SH-SY5Y (cell line): ENCODE data around the gene CAMTA1.
A peak's percentile ranks its signal among the peaks of the same experiment; 100 is the strongest.

Experiments used
- GATA2 ChIP-seq: IDR thresholded peaks from 2 replicates; pipeline ENCODE4 v1.6.1; 2011; ENCODE audit warnings: mild to moderate bottlenecking, low read depth, low read length
- GATA3 ChIP-seq: IDR thresholded peaks from 2 replicates; pipeline ENCODE4 v1.6.1; 2011; ENCODE audit warnings: low read depth, mild to moderate bottlenecking, low read length, moderate library complexity

Gene CAMTA1

GRCh38 chr1:7608628-7609305 lies 823.5 kb downstream of the CAMTA1 start:
- TF ChIP-seq GATA2 (no peak), GATA3 (no peak)

- TF ChIP-seq GATA2 (no peak), GATA3 (no peak)
These were observed 824.2 kb downstream of the CAMTA1 start for GRCh38 chr1:7609311-7609994.

DNA sequence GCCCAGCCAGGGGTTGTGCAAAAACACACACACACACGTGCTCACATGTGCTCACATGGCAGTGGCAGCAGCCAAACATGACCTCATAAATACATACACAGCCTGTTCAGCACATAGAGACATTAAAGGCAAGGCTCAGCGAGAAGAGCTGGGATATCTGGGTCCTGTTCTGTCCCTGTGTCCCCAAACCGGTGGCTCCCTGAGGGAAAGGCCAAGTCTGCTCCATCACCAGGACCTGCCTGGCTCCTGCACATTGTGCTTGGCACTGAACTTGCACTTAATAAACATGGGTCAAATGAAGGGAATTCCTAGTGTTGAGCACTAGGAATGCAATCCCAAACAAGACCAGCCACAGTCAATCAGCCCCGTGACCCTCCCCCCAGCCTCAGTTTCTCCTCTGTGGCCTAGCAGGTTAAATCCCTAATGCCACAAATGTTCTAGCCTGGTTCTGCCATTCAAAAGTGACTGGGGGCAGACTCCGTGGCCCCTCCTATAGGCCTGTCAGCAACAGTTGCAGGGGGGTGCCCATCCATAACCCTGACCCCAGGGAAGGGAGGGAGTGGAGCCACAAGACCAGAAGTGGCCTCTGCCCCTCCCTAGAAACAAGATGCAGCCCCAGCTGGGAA lies 825.0 kb downstream of the CAMTA1 start:
- TF ChIP-seq GATA2 (no peak), GATA3 (no peak)

GRCh38 chr1:7610936-7611335 lies 825.7 kb downstream of the CAMTA1 start:
- no peak for TF ChIP-seq GATA2
- TF ChIP-seq GATA3: no peak

DNA sequence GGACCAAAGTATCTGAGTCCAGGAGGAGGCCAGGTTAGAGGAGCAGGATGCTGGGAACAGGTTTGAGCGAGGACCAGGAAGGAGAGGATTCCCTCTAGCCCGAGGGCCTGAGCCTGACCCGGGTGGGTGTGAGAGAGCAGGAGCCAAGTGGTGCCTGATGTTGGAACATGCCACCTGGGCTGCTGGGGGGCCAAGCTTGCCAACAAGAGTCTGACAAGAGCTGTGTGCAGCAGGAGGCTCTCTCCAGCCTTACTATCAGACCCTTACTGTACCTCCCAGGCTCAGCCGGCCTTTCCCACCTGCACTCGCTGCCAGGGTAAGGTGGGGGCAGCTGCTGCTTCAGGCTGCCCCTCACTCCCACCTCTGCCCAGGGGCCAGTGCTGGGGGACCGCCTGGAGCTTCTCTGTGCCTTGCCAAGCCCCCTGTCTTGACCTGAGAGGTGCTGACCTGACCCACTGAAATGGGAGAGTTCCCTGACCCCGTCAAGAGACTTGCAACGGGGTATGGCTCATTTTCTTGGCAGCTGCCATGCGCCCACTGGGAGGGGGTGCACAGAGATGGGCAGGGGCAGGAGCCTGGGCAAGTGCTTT lies 826.3 kb downstream of the CAMTA1 start:
- TF ChIP-seq GATA2 (no peak), GATA3 (no peak)

DNA sequence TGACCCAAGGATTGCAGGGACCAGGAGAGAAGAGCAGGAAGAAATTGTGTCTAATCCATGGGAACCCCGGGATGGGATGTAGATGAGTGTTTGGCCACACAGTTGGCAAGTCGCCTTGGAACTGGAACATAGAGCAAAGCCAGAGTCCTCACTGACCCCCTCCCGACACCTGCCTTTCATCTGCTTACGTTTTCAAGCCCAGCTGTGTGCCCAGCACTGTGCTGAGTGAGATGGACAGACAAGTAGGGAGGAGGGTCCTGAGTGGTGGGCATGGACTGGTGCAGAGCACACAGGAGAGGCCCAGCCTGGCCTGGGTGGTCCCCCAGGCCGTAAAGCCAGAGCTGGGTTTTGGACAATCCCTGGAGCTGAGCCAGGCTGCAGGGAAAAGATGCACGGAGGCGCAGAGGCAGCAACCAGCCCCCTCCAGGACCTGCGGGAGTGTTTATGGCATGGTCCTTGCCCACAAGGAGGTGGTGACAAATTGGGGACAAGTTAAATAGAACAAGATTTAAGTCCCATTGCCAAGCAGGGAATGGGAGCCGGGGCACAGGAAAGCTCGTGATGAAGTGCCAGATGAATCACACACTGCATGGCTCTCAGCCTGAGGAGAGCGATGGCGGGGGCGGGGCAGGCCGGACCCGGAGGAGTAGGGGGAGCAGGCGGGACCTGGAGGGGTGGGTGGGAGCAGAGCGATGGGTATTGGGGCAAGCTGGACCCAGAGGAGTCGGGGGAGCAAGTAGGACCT lies 828.0 kb downstream of the CAMTA1 start:
- no peak for TF ChIP-seq GATA3
- TF ChIP-seq GATA2: no peak

DNA sequence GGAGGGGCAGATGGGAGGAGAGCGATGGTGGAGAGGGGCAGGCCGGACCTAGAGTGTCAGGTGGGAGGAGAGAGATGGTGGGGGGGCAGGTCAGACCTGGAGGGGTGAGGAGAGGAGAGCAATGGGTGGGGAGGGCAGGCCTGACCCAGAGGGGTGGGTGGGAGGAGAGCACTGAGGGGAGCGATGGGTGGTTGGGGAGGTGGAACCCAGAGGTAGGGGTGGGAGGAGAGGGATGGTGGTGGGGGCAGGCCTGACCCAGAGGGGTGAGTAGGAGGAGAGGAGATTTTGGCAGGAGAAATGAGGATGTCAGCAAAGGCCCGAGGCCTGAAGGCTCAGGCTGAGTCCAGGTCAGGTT lies 828.6 kb downstream of the CAMTA1 start:
- TF ChIP-seq GATA2 (no peak), GATA3 (no peak)

DNA sequence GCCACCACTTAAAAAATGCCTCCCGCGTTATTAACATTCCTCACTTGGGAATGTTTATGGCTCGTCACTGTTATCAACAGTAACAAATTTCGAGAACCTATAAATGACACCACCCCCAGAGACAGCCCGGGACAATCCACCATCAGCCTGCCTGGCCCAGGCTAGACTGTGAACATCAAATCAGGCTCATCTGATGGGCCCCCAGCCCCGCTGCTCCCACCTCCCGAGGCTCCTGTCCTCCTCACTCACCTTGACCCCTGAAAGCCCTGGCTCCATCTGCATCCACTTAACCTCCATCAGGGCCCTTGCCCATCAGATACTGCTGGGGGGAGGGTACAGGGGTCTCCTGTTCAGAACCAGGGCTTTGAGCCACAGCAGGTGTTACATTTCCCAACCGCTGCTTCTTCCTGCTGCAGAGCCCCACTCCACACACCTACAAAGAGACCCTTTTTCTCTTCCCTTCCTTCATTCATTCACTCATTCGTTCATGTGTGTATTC lies 829.4 kb downstream of the CAMTA1 start:
- no peak for TF ChIP-seq GATA3
- TF ChIP-seq GATA2: peak; percentile 89

DNA sequence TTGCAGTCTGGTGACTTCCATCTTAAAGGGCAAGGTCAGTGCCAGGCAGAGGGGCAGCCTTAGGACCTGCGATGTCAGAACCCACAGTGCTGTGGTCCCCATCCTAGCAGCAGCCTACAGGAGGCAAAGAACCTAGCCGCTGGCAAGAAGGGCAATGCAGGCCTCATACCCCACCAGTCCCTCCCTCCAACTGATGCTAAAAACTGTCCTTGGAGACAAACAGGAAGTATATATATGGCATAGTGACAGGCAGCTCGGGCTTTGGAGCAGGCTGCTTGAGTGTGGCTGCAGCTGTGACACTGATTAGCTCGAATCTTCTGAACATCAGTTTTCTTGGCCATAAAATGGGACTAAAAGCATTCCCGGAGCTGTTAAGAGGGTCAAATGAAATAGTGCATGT lies 829.9 kb downstream of the CAMTA1 start:
- TF ChIP-seq GATA2 (no peak), GATA3 (no peak)

GRCh38 chr1:7616076-7616832 lies 831.0 kb downstream of the CAMTA1 start:
- no peak for TF ChIP-seq GATA3
- TF ChIP-seq GATA2: no peak

DNA sequence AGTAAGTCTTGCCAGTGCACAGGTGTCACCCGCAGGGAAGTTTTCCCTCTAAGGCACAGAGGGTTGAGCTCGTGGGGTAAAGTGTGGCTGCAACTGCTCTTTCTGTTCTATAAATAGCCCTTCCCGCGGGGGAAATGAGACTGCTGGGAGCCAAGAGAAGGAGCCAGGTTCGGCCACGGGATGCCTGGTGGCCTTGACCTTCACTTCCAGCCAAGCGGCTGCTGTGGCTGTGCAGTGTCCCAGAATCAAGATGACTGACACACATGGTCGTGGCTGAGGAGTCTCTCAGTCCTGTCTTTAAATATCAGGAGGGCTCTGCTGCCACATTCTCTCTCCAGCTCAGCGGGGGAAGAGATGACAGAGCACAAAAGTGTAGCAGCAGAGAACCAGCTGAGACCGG lies 831.7 kb downstream of the CAMTA1 start:
- TF ChIP-seq GATA3 (no peak), GATA2 (no peak)

DNA sequence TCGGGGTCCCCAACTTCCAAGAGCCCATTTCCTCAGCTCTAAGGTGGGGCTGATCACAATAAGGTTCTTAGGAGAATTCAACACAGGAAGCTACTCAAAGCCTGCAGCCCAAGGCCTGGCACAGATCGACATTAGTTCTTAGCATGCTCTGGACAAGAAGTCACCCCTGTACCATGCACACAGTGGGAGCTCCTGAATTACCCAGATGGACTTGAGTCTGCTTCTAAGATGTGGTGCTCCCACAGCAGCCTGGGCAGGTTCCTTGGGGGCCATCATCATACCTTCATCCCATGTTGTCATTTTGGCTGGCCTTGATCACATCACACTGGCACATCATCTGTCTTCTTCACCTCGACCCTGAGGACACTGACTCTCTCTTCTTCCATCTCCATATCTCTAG lies 832.6 kb downstream of the CAMTA1 start:
- TF ChIP-seq GATA2 (no peak), GATA3 (no peak)

DNA sequence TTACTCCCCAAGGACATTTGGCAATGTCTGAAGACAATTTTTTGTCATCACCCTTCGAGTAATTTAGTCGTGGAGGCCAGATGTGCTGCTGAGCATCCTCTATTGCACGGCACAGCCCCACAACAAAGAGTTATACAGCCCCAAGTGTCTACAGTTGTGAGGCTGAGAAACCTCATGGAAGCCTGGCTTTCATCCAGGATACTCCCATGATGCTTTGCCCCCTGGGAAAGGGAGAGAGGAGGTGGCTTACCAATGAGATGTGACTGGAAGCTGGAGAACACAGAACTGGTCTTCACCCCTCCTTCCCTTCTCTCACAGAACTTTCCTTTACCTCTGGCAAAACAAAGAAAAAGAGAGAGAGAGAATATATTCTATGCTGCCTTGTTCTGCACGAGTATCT lies 834.9 kb downstream of the CAMTA1 start:
- TF ChIP-seq GATA3: no peak
- no peak for TF ChIP-seq GATA2
